ENCODE data around the gene UQCRC2. TPM values are rescaled to one million over a fixed set of nuclear protein-coding genes. Genes with fewer than 3 reads are reported as not detected.

UQCRC2 gene
- total RNA-seq, 1 donor from 2014 or later = 194 TPM

DNA sequence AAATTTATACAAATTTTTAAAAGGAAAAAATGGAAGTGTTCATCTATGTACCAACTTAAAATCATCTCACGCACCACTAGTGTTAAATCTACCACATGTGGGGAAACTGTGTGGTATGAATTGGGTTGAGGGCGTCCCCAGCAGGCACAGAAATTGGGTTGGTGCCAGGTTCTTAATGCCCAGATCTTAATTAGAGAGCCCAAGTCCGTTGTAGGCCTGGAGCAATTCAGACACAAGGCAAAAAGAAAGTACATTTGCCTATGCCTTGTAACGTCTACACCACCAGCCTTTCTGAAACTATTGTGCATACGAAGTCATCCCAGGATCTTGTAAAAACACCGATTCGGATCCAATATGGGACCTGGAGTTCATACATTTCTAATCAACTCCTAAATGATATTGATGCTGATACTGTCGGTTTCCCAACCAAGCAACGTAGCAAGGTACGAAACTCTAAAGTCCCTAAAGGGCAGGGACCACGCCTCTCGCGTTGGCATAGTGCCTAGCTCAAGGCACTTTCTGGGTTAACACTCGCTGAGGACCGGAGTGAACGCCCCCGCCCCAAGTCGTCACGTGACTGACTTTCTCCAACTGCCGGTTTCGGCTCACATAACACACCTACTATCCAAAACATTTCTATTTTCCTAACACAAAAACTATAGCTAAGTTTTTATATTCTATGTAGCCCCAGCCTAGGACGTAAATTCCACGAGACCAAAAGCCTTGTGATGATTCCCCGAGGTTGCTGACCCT is 945 bp upstream of the UQCRC2 start:
- H3K9me3 Mint-ChIP-seq (ENCODE audit: unreplicated experiment) = no peaks in the 10 kb centered on the region
- peak overlapping the region; percentile 100 for H3K4me3 Mint-ChIP-seq (ENCODE audit: unreplicated experiment)
- H3K27ac Mint-ChIP-seq (ENCODE audit: unreplicated experiment) = peak overlapping the region; percentile 99
- peaks cover under 1% of the 10 kb centered on the region for H3K36me3 Mint-ChIP-seq (ENCODE audit: low read depth, unreplicated experiment)
- H3K27me3 Mint-ChIP-seq (ENCODE audit: unreplicated experiment) = peaks cover 4% of the 10 kb centered on the region
- TF ChIP-seq, protein P1, sequence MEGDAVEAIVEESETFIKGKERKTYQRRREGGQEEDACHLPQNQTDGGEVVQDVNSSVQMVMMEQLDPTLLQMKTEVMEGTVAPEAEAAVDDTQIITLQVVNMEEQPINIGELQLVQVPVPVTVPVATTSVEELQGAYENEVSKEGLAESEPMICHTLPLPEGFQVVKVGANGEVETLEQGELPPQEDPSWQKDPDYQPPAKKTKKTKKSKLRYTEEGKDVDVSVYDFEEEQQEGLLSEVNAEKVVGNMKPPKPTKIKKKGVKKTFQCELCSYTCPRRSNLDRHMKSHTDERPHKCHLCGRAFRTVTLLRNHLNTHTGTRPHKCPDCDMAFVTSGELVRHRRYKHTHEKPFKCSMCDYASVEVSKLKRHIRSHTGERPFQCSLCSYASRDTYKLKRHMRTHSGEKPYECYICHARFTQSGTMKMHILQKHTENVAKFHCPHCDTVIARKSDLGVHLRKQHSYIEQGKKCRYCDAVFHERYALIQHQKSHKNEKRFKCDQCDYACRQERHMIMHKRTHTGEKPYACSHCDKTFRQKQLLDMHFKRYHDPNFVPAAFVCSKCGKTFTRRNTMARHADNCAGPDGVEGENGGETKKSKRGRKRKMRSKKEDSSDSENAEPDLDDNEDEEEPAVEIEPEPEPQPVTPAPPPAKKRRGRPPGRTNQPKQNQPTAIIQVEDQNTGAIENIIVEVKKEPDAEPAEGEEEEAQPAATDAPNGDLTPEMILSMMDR (IDR thresholded peaks at IDR 0.05; ENCODE audit: unreplicated experiment) = no peak
- DNase-seq (ENCODE audit: low spot score) = peak; percentile 52
- H3K4me1 Mint-ChIP-seq (ENCODE audit: unreplicated experiment) = peaks cover 18% of the 10 kb centered on the region

DNA sequence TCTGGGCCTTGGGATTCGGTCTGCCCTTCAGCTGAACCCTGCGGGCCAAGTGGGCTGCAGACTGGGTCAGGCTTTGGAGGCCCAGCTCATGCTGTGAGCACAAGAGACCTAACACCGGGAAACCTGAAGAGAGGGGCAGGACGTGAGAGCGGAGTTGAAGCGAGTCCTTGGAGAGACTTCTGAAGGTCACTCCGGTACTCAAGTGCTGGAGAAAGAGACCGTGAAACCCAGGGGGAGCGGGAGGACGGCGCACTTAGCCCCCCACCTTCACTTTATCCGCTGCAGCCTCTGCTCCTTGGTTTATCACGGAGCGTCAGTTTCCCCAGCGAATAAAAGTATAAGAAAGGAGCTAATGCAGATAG is 361 bp downstream of the UQCRC2 start:
- Mint-ChIP-seq H3K9me3 (ENCODE audit: unreplicated experiment) (no peaks in the 10 kb centered on the region), H3K4me3 (ENCODE audit: unreplicated experiment) (peak overlapping the region; percentile 100), H3K4me1 (ENCODE audit: unreplicated experiment) (peaks cover 18% of the 10 kb centered on the region), H3K27ac (ENCODE audit: unreplicated experiment) (peak overlapping the region; percentile 99), H3K36me3 (ENCODE audit: low read depth, unreplicated experiment) (peaks cover 8% of the 10 kb centered on the region), H3K27me3 (ENCODE audit: unreplicated experiment) (peaks cover 4% of the 10 kb centered on the region)
- TF ChIP-seq, protein P1 (IDR thresholded peaks at IDR 0.05; ENCODE audit: unreplicated experiment) = no peak
- peak; percentile 47 for DNase-seq (ENCODE audit: low spot score)

DNA sequence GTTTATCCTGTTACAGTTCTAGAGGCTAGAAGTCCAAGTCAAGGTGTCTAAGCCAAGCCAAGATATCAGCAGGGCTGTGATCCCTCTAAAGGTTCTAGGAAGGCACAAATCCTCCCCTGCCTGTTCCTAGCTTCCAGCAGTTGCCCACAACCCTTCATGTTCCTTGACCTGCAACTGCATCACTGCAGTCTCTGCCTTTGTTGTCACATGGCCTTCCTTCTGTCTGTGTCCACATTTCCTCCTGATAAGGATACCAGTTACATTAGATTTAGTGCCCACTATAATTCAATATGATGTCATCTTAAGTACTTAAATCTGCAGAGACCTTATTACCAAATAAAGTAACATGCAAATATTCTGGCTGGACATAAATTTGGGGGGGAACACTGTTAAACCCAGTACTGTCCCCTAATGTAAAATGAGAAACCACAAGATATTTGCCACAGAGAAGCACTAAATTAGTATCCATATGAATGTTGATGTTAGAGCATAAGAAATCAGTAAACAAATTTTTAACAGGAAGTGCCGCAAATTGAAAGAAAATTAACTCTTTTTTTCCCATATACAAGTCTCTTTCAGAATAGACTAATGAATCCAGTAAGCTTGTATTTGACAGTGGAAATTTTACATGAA is 4.7 kb downstream of the UQCRC2 start:
- Mint-ChIP-seq H3K4me3 (ENCODE audit: unreplicated experiment) (peak overlapping the region; percentile 68), H3K36me3 (ENCODE audit: low read depth, unreplicated experiment) (peaks cover 26% of the 10 kb centered on the region), H3K9me3 (ENCODE audit: unreplicated experiment) (no peaks in the 10 kb centered on the region), H3K4me1 (ENCODE audit: unreplicated experiment) (peaks cover 17% of the 10 kb centered on the region), H3K27me3 (ENCODE audit: unreplicated experiment) (peaks cover 4% of the 10 kb centered on the region), H3K27ac (ENCODE audit: unreplicated experiment) (no peak overlapping the region)
- TF ChIP-seq, protein P1 (IDR thresholded peaks at IDR 0.05; ENCODE audit: unreplicated experiment) = no peak
- DNase-seq (ENCODE audit: low spot score) = no peak

DNA sequence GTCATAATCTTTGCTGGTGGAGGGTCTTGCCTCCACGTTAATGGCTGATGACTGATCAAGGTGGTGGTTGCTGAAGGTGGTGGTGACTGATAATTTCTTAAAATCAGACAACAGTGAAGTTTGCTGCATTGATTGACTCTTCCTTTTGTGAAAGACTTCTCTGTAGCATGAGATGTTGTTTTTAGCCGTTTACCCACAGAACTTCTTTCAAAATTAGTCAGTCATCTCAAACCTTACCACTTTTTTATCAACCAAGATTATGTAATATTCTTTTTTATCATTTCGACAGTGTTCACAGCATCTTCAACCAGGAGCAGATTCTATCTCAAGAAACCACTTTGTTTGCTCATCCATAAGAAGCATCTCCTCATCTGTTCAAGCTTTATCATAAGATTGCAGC is 5.9 kb downstream of the UQCRC2 start:
- Mint-ChIP-seq H3K27me3 (ENCODE audit: unreplicated experiment) (no peaks in the 10 kb centered on the region), H3K4me1 (ENCODE audit: unreplicated experiment) (peaks cover 6% of the 10 kb centered on the region), H3K36me3 (ENCODE audit: low read depth, unreplicated experiment) (peaks cover 27% of the 10 kb centered on the region), H3K9me3 (ENCODE audit: unreplicated experiment) (no peaks in the 10 kb centered on the region), H3K27ac (ENCODE audit: unreplicated experiment) (no peak overlapping the region), H3K4me3 (ENCODE audit: unreplicated experiment) (no peak overlapping the region)
- TF ChIP-seq, protein P1 (IDR thresholded peaks at IDR 0.05; ENCODE audit: unreplicated experiment) = no peak
- no peak for DNase-seq (ENCODE audit: low spot score)

DNA sequence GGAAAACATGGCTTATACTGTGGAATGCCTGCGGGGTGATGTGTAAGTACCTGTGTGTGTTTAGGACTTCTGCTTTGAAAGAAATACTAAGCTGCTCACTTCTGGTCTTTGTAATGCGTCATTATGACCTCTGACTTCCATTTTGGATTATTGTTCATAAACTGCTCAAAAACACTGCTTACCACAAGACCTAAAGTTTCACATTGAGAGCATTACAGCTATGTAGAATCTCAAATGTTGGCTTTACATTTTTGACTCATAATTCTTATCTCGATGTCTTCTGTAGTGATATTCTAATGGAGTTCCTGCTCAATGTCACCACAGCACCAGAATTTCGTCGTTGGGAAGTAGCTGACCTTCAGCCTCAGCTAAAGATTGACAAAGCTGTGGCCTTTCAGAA is 9.3 kb downstream of the UQCRC2 start:
- Mint-ChIP-seq H3K27ac (ENCODE audit: unreplicated experiment) (no peak overlapping the region), H3K4me3 (ENCODE audit: unreplicated experiment) (no peak overlapping the region), H3K4me1 (ENCODE audit: unreplicated experiment) (no peaks in the 10 kb centered on the region), H3K36me3 (ENCODE audit: low read depth, unreplicated experiment) (peaks cover 40% of the 10 kb centered on the region), H3K9me3 (ENCODE audit: unreplicated experiment) (no peaks in the 10 kb centered on the region), H3K27me3 (ENCODE audit: unreplicated experiment) (no peaks in the 10 kb centered on the region)
- TF ChIP-seq, protein P1 (IDR thresholded peaks at IDR 0.05; ENCODE audit: unreplicated experiment) = no peak
- DNase-seq (ENCODE audit: low spot score) = no peak

Measured in endothelial cell (in vitro differentiated cells).